NCI-H1417 (cell line): ENCODE data around the gene PI4KA.
"Not testable (repeated sequence)": the region's sequence is repeated elsewhere in the genome, so short reads cannot be mapped to it uniquely, and the experiment has no call there.

Experiments used
- DNase-seq, 3 experiments: peaks; one replicate each; lab custom pipeline; 2025; lab: John Stamatoyannopoulos, UW

PI4KA gene

GRCh38 chr22:20776624-20777405 lies 81.8 kb downstream of the PI4KA start:
- peak in 1 of 3 experiments; percentile 52 for DNase-seq

- no peak for DNase-seq
Measured at GRCh38 chr22:20775342-20775895, 83.2 kb downstream of the PI4KA start.

GRCh38 chr22:20774882-20775281 lies 83.7 kb downstream of the PI4KA start:
- no peak for DNase-seq

- peak in 1 of 3 experiments; percentile 6 for DNase-seq
Measured at GRCh38 chr22:20773793-20774212, 84.8 kb downstream of the PI4KA start, which contains the start of gene SERPIND1. SERPIND1 (plus strand) TSS chr22:20774113; CDS start chr22:20779313, 5,200 bp downstream.

- DNase-seq, result no peak
Measured at GRCh38 chr22:20771918-20772625, 86.5 kb downstream of the PI4KA start.

- not testable (repeated sequence) for DNase-seq
Measured at GRCh38 chr22:20769496-20769826, 89.2 kb downstream of the PI4KA start.

- DNase-seq, result no peak
Measured at GRCh38 chr22:20766530-20766929, 92.1 kb downstream of the PI4KA start.

- no peak for DNase-seq
Measured at GRCh38 chr22:20765938-20766337, 92.7 kb downstream of the PI4KA start.

GRCh38 chr22:20764729-20765128 lies 93.9 kb downstream of the PI4KA start:
- no peak for DNase-seq

- no peak for DNase-seq
Measured at GRCh38 chr22:20764471-20764720, 94.2 kb downstream of the PI4KA start.

- DNase-seq, result no peak
Measured at GRCh38 chr22:20763630-20764470, 94.8 kb downstream of the PI4KA start.

- no peak for DNase-seq
Measured at GRCh38 chr22:20762233-20762796, 96.3 kb downstream of the PI4KA start.

GRCh38 chr22:20761536-20761935 lies 97.1 kb downstream of the PI4KA start:
- no peak for DNase-seq

- no peak for DNase-seq
Measured at GRCh38 chr22:20760084-20760483, 98.5 kb downstream of the PI4KA start.

- no peak for DNase-seq
Measured at GRCh38 chr22:20758688-20759087, 99.9 kb downstream of the PI4KA start.

- DNase-seq, result no peak
Measured at GRCh38 chr22:20756846-20757245, 101.8 kb downstream of the PI4KA start.

GRCh38 chr22:20752873-20753272 lies 105.7 kb downstream of the PI4KA start:
- no peak for DNase-seq

- DNase-seq, result no peak
Measured at GRCh38 chr22:20752104-20752741, 106.4 kb downstream of the PI4KA start.

GRCh38 chr22:20751185-20751851 lies 107.3 kb downstream of the PI4KA start:
- DNase-seq, result peak in 1 of 3 experiments; percentile 38

GRCh38 chr22:20750461-20751184 lies 108.0 kb downstream of the PI4KA start:
- DNase-seq, result peak in 2 of 3 experiments; percentile 23 to 41
